Spinal cord (tissue), 10 donors: Measurements from ENCODE around the gene PRR36. TPM values are rescaled to one million over a fixed set of nuclear protein-coding genes. Genes with fewer than 3 reads are reported as not detected.

Experiments
- DNase-seq, 6 donors: peaks; one replicate each; pipeline versions ENCODE4 v3.0.0 to v3.0.0-alpha.2; 2013 to 2015; ENCODE audit warnings: low spot score in 6 of 6, low read depth in 4 of 6
- H3K27ac ChIP-seq: one replicate; pipeline ENCODE4 v1.5.1; 2013; ENCODE audit warnings: low read depth, low read length, control low read depth
- H3K27me3 ChIP-seq: one replicate; pipeline ENCODE4 v1.6.1; 2013; ENCODE audit warnings: low read length; ENCODE audit not compliant: control insufficient read depth, insufficient read depth
- H3K36me3 ChIP-seq: one replicate; pipeline ENCODE4 v1.6.1; 2013; ENCODE audit warnings: low read length; ENCODE audit not compliant: control insufficient read depth, insufficient read depth
- H3K4me1 ChIP-seq: one replicate; pipeline ENCODE4 v1.6.1; 2013; ENCODE audit warnings: low read length; ENCODE audit not compliant: control insufficient read depth, insufficient read depth
- H3K4me3 ChIP-seq: one replicate; pipeline ENCODE4 v1.5.1; 2013; ENCODE audit warnings: low read depth, low read length, control low read depth
- H3K9me3 ChIP-seq: one replicate; pipeline ENCODE4 v1.6.1; 2013; ENCODE audit warnings: low read length; ENCODE audit not compliant: control insufficient read depth, insufficient read depth
- WGBS: methylation state at CpG from one replicate; pipeline ENCODE4 v1.1.5; 2013; ENCODE audit warnings: missing lambda C conversion rate; ENCODE audit not compliant: insufficient coverage; 5-methylcytosine and 5-hydroxymethylcytosine counted together
- polyA plus RNA-seq, 2 donors: library from polyadenylated mRNA; unstranded; fragments of 120-200 nt; gene quantifications; one replicate each; pipeline ENCODE4 v1.2.1, GENCODE V29; 2013; ENCODE audit not compliant: insufficient read length in 2 of 2
- total RNA-seq, 2 donors: library from RNA; depleted of rRNA in 1 of 2; stranded (reverse); fragments of 120-200 nt in 1 of 2; fragments of >200 nt in 1 of 2; gene quantifications; one replicate each; pipeline versions ENCODE4 v1.2.3 to v1.2.4, GENCODE V29; 2013 to 2014
- donor health status: healthy.

PRR36 gene
- total and polyA plus RNA-seq, 4 donors: 1.9 to 59.7 (median 30.9) TPM

DNA sequence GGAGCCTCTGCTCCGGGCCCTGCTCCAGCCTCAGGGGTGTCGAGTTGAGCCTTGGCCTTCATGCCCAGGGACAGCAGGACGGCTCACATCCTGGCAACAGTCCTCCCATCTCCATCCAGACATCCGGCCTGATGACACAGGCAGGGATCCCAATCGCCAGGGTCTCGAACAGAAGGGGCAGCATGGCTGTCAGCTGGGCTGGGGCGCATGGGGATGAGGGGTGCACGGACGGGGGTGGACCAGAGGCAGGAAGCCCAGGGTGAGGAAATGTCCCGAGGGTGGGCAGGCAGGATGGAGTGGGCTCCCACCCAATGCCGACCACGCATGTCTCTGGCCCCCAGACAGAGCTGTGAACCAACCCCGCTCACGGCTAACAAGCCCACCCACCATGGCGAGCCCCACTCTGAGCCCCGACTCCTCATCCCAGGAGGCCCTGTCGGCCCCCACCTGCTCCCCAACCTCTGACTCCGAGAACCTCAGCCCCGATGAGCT is 28.0 kb downstream of the PRR36 start:
- DNase-seq: peak in 1 of 6 donors; percentile 10
- H3K4me1 ChIP-seq: peaks cover 35% of the 10 kb centered on the region
- H3K27ac ChIP-seq: no peak overlapping the region
- H3K36me3 ChIP-seq: peaks cover 52% of the 10 kb centered on the region
- no peaks in the 10 kb centered on the region for H3K27me3 ChIP-seq
- 76% methylated on average over 16 of the region's 19 CpGs for WGBS
- H3K4me3 ChIP-seq: no peak overlapping the region
- H3K9me3 ChIP-seq: no peaks in the 10 kb centered on the region

GRCh38 chr19:7845390-7846154 is 28.6 kb downstream of the PRR36 start:
- Histone ChIP-seq H3K4me1 (peaks cover 28% of the 10 kb centered on the region), H3K9me3 (no peaks in the 10 kb centered on the region), H3K27ac (no peak overlapping the region), H3K4me3 (no peak overlapping the region), H3K36me3 (peaks cover 46% of the 10 kb centered on the region), H3K27me3 (no peaks in the 10 kb centered on the region)
- peak in 2 of 6 donors; percentile 32 to 38 for DNase-seq
- WGBS: 69% methylated on average over 20 of the region's 20 CpGs

DNA sequence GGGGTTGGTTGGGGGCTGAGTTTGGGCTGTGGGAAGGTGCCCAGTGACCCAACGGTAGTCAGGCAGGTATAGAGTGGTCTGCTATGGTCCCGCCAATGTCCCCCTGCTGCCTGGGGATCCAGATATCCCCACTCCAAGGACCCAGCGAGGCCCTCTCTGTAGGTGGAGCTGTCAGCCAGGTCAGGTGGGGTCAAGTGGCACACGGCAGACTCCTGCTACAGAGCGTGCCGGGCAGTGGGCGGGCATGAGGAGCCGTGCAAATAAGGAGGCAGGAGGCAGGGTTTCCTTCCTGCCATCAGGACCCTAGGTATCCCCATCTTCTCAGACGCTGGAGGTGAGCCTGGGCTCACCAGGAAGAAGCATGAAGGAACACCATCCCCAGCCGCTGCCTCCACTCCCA is 29.2 kb downstream of the PRR36 start:
- WGBS: 76% methylated on average over 10 of the region's 10 CpGs
- H3K27ac ChIP-seq: no peak overlapping the region

DNA sequence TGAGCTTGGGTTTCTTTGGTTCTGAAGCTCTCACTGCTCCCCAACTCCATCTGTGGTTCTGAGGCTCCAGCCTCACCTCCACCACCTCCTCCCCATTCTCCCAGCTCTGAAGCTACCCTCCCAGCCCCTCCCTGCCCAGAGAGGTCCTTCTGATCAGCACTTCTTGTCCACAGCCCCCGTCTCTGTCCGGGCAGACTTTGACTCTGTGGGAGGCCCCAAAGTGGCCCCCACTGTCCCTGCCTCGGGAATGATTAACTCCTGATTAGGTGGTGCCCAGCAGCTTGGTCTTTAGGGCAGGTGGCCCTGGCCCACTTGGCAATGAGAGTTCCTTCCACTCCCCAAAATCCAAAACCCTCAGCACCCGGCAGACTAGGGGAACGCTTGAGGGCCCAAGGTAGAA is 29.8 kb downstream of the PRR36 start:
- no peak for DNase-seq
- Histone ChIP-seq H3K27me3 (no peaks in the 10 kb centered on the region), H3K9me3 (no peaks in the 10 kb centered on the region), H3K4me3 (no peak overlapping the region), H3K36me3 (peaks cover 37% of the 10 kb centered on the region), H3K4me1 (peaks cover 17% of the 10 kb centered on the region), H3K27ac (no peak overlapping the region)
- WGBS: 64% methylated on average over 5 of the region's 5 CpGs

More for the DNA sequence above, 29.2 kb downstream of the PRR36 start:
- peaks cover 40% of the 10 kb centered on the region for H3K36me3 ChIP-seq
- DNase-seq: no peak
- H3K4me3 ChIP-seq: no peak overlapping the region
- no peaks in the 10 kb centered on the region for H3K9me3 ChIP-seq
- H3K27me3 ChIP-seq: no peaks in the 10 kb centered on the region
- H3K4me1 ChIP-seq: peaks cover 22% of the 10 kb centered on the region

GRCh38 chr19:7843521-7843920 is 30.7 kb downstream of the PRR36 start:
- Histone ChIP-seq H3K36me3 (peaks cover 28% of the 10 kb centered on the region), H3K4me1 (peaks cover 15% of the 10 kb centered on the region), H3K27me3 (no peaks in the 10 kb centered on the region), H3K4me3 (no peak overlapping the region), H3K9me3 (no peaks in the 10 kb centered on the region), H3K27ac (no peak overlapping the region)
- 90% methylated on average over 5 of the region's 6 CpGs for WGBS
- no peak for DNase-seq

- H3K36me3 ChIP-seq: peaks cover 25% of the 10 kb centered on the region
- no peak for DNase-seq
- 96% methylated on average over 12 of the region's 12 CpGs for WGBS
- H3K4me3 ChIP-seq: no peak overlapping the region
- no peak overlapping the region for H3K27ac ChIP-seq
- peaks cover 15% of the 10 kb centered on the region for H3K4me1 ChIP-seq
- H3K9me3 ChIP-seq: no peaks in the 10 kb centered on the region
- no peaks in the 10 kb centered on the region for H3K27me3 ChIP-seq
Observed at GRCh38 chr19:7842661-7843294, 31.4 kb downstream of the PRR36 start.

GRCh38 chr19:7841751-7842660 is 32.2 kb downstream of the PRR36 start:
- H3K27ac ChIP-seq: no peak overlapping the region
- H3K9me3 ChIP-seq: no peaks in the 10 kb centered on the region
- 94% methylated on average over 8 of the region's 11 CpGs for WGBS
- peaks cover 21% of the 10 kb centered on the region for H3K36me3 ChIP-seq
- DNase-seq: no peak
- H3K4me1 ChIP-seq: peaks cover 15% of the 10 kb centered on the region
- H3K4me3 ChIP-seq: no peak overlapping the region
- no peaks in the 10 kb centered on the region for H3K27me3 ChIP-seq

DNA sequence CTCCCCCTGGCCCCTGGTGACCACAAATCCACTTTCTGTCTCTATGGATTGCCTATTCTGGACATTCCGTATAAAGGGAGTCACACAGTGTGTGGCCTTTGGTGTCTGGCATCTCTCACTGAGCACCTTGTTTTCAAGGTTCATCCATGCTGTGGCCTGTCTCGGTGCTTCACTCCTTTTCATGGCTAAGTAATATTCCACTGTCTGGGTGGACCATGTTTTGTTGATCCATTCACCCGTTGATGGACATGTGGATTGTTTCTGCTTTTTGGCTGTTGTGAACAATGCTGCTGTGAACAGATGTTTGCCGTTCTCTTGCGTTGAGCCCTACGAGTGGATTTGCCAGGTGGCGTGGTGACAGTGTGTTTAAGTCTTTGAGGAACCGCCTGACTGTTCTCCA is 33.6 kb downstream of the PRR36 start:
- Histone ChIP-seq H3K27me3 (no peaks in the 10 kb centered on the region), H3K9me3 (no peaks in the 10 kb centered on the region), H3K4me1 (peaks cover 6% of the 10 kb centered on the region), H3K36me3 (peaks cover 11% of the 10 kb centered on the region), H3K4me3 (no peak overlapping the region), H3K27ac (no peak overlapping the region)
- DNase-seq: no peak
- WGBS: 94% methylated on average over 8 of the region's 8 CpGs

DNA sequence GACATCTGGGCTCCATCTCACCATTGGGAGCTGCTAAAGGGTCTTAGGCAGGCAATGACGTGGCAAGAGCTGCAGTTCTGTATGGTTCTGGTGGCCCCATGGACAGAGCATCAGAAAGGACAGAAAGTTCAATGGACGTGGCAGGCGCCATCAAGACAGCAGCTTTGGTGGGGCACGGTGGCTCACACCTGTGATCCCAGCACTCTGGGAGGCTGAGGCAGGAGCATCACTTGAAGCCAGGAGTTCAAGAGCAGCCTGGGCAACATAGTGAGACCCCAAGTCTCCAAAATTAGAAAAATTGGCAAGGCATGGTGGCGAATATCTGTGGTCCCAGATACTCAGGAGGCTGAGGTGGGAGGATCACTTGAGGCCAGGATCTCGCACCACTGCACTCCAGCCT is 34.7 kb downstream of the PRR36 start:
- Histone ChIP-seq H3K36me3 (peaks cover 7% of the 10 kb centered on the region), H3K27me3 (no peaks in the 10 kb centered on the region), H3K9me3 (no peaks in the 10 kb centered on the region), H3K4me1 (no peaks in the 10 kb centered on the region), H3K27ac (no peak overlapping the region), H3K4me3 (no peak overlapping the region)
- no peak for DNase-seq
- WGBS: 92% methylated on average over 5 of the region's 6 CpGs
